Astrocyte (in vitro differentiated cells and primary cell): ENCODE measurements around the gene TMPRSS3. TPM values are rescaled to one million over a fixed set of nuclear protein-coding genes. Genes with fewer than 3 reads are reported as not detected.

Source experiments
- DNase-seq: peaks from one replicate; pipeline ENCODE4 v3.0.0-alpha.2; 2010; ENCODE audit warnings: low read depth
- FAIRE-seq: peaks from 2 replicates; lab custom pipeline; 2011; peaks lifted over from hg19 to GRCh38; lab: Jason Lieb, UNC
- H2AFZ ChIP-seq: 2 replicates; pipeline ENCODE4 v1.6.0; 2012; ENCODE audit warnings: low read depth, low read length, inconsistent platforms
- H3K27ac ChIP-seq: 2 replicates; pipeline ENCODE4 v1.5.1; 2011; ENCODE audit warnings: low read depth, low read length, inconsistent platforms
- H3K27me3 ChIP-seq: 2 replicates; pipeline ENCODE4 v1.6.0; 2011; ENCODE audit warnings: low read length, inconsistent platforms; ENCODE audit not compliant: insufficient read depth
- H3K36me3 ChIP-seq: 2 replicates; pipeline ENCODE4 v1.5.1; 2011; ENCODE audit warnings: low read length, inconsistent platforms; ENCODE audit not compliant: insufficient read depth
- H3K4me1 ChIP-seq: 2 replicates; pipeline ENCODE4 v1.5.1; 2011; ENCODE audit warnings: low read length, inconsistent platforms; ENCODE audit not compliant: insufficient read depth
- H3K4me2 ChIP-seq: 2 replicates; pipeline ENCODE4 v1.6.0; 2012; ENCODE audit warnings: low read length, inconsistent platforms
- H3K4me3 ChIP-seq: 2 replicates; pipeline ENCODE4 v1.5.1; 2011; ENCODE audit warnings: low read depth, mild to moderate bottlenecking, low read length, inconsistent platforms; ENCODE audit not compliant: insufficient read depth
- H3K79me2 ChIP-seq: 2 replicates; pipeline ENCODE4 v1.6.0; 2012; ENCODE audit warnings: mild to moderate bottlenecking, low read length, inconsistent platforms; ENCODE audit not compliant: insufficient read depth
- H3K9ac ChIP-seq: 2 replicates; pipeline ENCODE4 v1.6.0; 2012; ENCODE audit warnings: mild to moderate bottlenecking, low read length, inconsistent platforms
- H3K9me3 ChIP-seq: 2 replicates; pipeline ENCODE4 v1.5.1; 2012; ENCODE audit warnings: low read depth, mild to moderate bottlenecking, low read length, inconsistent platforms; ENCODE audit not compliant: insufficient read depth
- H4K20me1 ChIP-seq: 2 replicates; pipeline ENCODE4 v1.6.0; 2012; ENCODE audit warnings: low read length, inconsistent platforms; ENCODE audit not compliant: insufficient read depth
- H3K27ac Mint-ChIP-seq: one replicate; pipeline ENCODE4 v1.8.0; 2021; ENCODE audit warnings: mild to moderate bottlenecking, mixed read lengths; ENCODE audit not compliant: unreplicated experiment
- H3K27me3 Mint-ChIP-seq: one replicate; pipeline ENCODE4 v1.8.0; 2021; ENCODE audit warnings: low read depth, mixed read lengths; ENCODE audit not compliant: unreplicated experiment
- H3K36me3 Mint-ChIP-seq: one replicate; pipeline ENCODE4 v1.8.0; 2021; ENCODE audit warnings: low read depth, mixed read lengths; ENCODE audit not compliant: unreplicated experiment
- H3K4me1 Mint-ChIP-seq: one replicate; pipeline ENCODE4 v1.8.0; 2021; ENCODE audit warnings: low read depth, mixed read lengths; ENCODE audit not compliant: unreplicated experiment
- H3K4me3 Mint-ChIP-seq: one replicate; pipeline ENCODE4 v1.8.0; 2021; ENCODE audit warnings: mild to moderate bottlenecking, moderate library complexity, mixed read lengths; ENCODE audit not compliant: unreplicated experiment
- H3K9me3 Mint-ChIP-seq: one replicate; pipeline ENCODE4 v1.8.0; 2021; ENCODE audit warnings: mild to moderate bottlenecking, mixed read lengths; ENCODE audit not compliant: unreplicated experiment
- CTCF ChIP-seq: IDR thresholded peaks from 2 replicates; pipeline ENCODE4 v1.5.1; 2011; ENCODE audit warnings: low read depth, mild to moderate bottlenecking, inconsistent platforms, low read length, moderate library complexity; ENCODE audit not compliant: insufficient read depth
- EZH2 ChIP-seq: IDR thresholded peaks from 2 replicates; pipeline ENCODE4 v1.6.1; 2012; ENCODE audit warnings: mild to moderate bottlenecking, low read length, inconsistent platforms; ENCODE audit not compliant: insufficient read depth
- total RNA-seq: library from RNA; stranded (reverse); gene quantifications from 2 replicates; pipeline ENCODE4 v1.2.1, GENCODE V29; 2021

Gene TMPRSS3
- total RNA-seq, 1 donor from 2014 or later, result not detected

- no peak for TF ChIP-seq CTCF
- DNase-seq, result no peak
- Mint-ChIP-seq H3K36me3 (no peaks in the 10 kb centered on the region), H3K4me1 (no peaks in the 10 kb centered on the region), H3K4me3 (no peak overlapping the region), H3K27ac (no peak overlapping the region), H3K9me3 (peaks cover 12% of the 10 kb centered on the region), H3K27me3 (peaks cover 39% of the 10 kb centered on the region)
- no peak overlapping the region for H2AFZ ChIP-seq
- H3K79me2 ChIP-seq, result no peaks in the 10 kb centered on the region
- no peaks in the 10 kb centered on the region for H3K27me3 ChIP-seq
- H3K9ac ChIP-seq, result no peak overlapping the region
- H3K9me3 ChIP-seq, result no peaks in the 10 kb centered on the region
- H4K20me1 ChIP-seq, result no peaks in the 10 kb centered on the region
- H3K4me3 ChIP-seq, result no peak overlapping the region
- no peaks in the 10 kb centered on the region for H3K4me1 ChIP-seq
- no peak overlapping the region for H3K4me2 ChIP-seq
- no peak overlapping the region for H3K27ac ChIP-seq
- FAIRE-seq, result no peak
- H3K36me3 ChIP-seq, result no peaks in the 10 kb centered on the region
Observed at GRCh38 chr21:42349420-42350317, 46.2 kb downstream of the TMPRSS3 start.

GRCh38 chr21:42348762-42349161 lies 47.1 kb downstream of the TMPRSS3 start:
- Mint-ChIP-seq H3K27ac (no peak overlapping the region), H3K4me1 (no peaks in the 10 kb centered on the region), H3K36me3 (no peaks in the 10 kb centered on the region), H3K9me3 (peaks cover 8% of the 10 kb centered on the region), H3K27me3 (peaks cover 36% of the 10 kb centered on the region), H3K4me3 (no peak overlapping the region)
- FAIRE-seq, result no peak
- no peak overlapping the region for H2AFZ ChIP-seq
- no peaks in the 10 kb centered on the region for H3K27me3 ChIP-seq
- H4K20me1 ChIP-seq, result no peaks in the 10 kb centered on the region
- no peak overlapping the region for H3K4me3 ChIP-seq
- no peak for TF ChIP-seq CTCF
- H3K27ac ChIP-seq, result no peak overlapping the region
- H3K4me1 ChIP-seq, result no peaks in the 10 kb centered on the region
- H3K9me3 ChIP-seq, result no peaks in the 10 kb centered on the region
- H3K9ac ChIP-seq, result no peak overlapping the region
- H3K79me2 ChIP-seq, result no peaks in the 10 kb centered on the region
- no peak for DNase-seq
- no peaks in the 10 kb centered on the region for H3K36me3 ChIP-seq
- H3K4me2 ChIP-seq, result no peak overlapping the region

- Mint-ChIP-seq H3K27ac (no peak overlapping the region), H3K27me3 (peaks cover 27% of the 10 kb centered on the region), H3K4me1 (no peaks in the 10 kb centered on the region), H3K4me3 (no peak overlapping the region), H3K36me3 (no peaks in the 10 kb centered on the region), H3K9me3 (peaks cover 4% of the 10 kb centered on the region)
- no peaks in the 10 kb centered on the region for H3K79me2 ChIP-seq
- H4K20me1 ChIP-seq, result no peaks in the 10 kb centered on the region
- no peaks in the 10 kb centered on the region for H3K36me3 ChIP-seq
- TF ChIP-seq EZH2, result no peak
- no peak for TF ChIP-seq CTCF
- H3K9ac ChIP-seq, result no peak overlapping the region
- no peaks in the 10 kb centered on the region for H3K27me3 ChIP-seq
- no peak overlapping the region for H3K4me3 ChIP-seq
- no peak overlapping the region for H3K4me2 ChIP-seq
- H3K4me1 ChIP-seq, result no peaks in the 10 kb centered on the region
- no peak overlapping the region for H3K27ac ChIP-seq
- no peaks in the 10 kb centered on the region for H3K9me3 ChIP-seq
- no peak for DNase-seq
- no peak overlapping the region for H2AFZ ChIP-seq
- FAIRE-seq, result no peak
Observed at GRCh38 chr21:42347601-42348327, 48.1 kb downstream of the TMPRSS3 start.
